Ishikawa (cell line): ENCODE measurements around the gene SLC6A15.

Experiments used
- CEBPB ChIP-seq: IDR thresholded peaks from 2 replicates; pipeline ENCODE4 v1.6.1; 2012
- CREB1 ChIP-seq: IDR thresholded peaks from 2 replicates; pipeline ENCODE4 v1.6.1; 2012; ENCODE audit warnings: low read depth
- EGR1 ChIP-seq: IDR thresholded peaks from 2 replicates; pipeline ENCODE4 v1.6.1; 2012
- EP300 ChIP-seq: IDR thresholded peaks from 2 replicates; pipeline ENCODE4 v1.6.1; 2012; ENCODE audit warnings: borderline replicate concordance
- FOXM1 ChIP-seq: IDR thresholded peaks from 2 replicates; pipeline ENCODE4 v1.6.1; 2012; ENCODE audit warnings: low read depth, borderline replicate concordance
- MAX ChIP-seq: IDR thresholded peaks from 2 replicates; pipeline ENCODE4 v1.6.1; 2012
- RAD21 ChIP-seq: IDR thresholded peaks from 2 replicates; pipeline ENCODE4 v1.6.1; 2012; ENCODE audit warnings: low read depth
- TAF1 ChIP-seq: IDR thresholded peaks from 2 replicates; pipeline ENCODE4 v1.6.1; 2012; ENCODE audit warnings: low read depth, mild to moderate bottlenecking
- TCF12 ChIP-seq: IDR thresholded peaks from 2 replicates; pipeline ENCODE4 v1.6.1; 2012; ENCODE audit warnings: low read depth
- TEAD4 ChIP-seq: IDR thresholded peaks from 2 replicates; pipeline ENCODE4 v1.6.1; 2012
- USF1 ChIP-seq: IDR thresholded peaks from 2 replicates; pipeline ENCODE4 v1.6.1; 2012
- YY1 ChIP-seq: IDR thresholded peaks from 2 replicates; pipeline ENCODE4 v1.6.1; 2012; ENCODE audit warnings: low read depth
- ZBTB7A ChIP-seq: IDR thresholded peaks from 2 replicates; pipeline ENCODE4 v1.6.1; 2012; ENCODE audit warnings: low read depth
- TF ChIP-seq, protein P1 (sequence below): IDR thresholded peaks from 2 replicates; pipeline ENCODE4 v1.6.1; 2012; ENCODE audit warnings: low read depth, mild to moderate bottlenecking

- no peak for TF ChIP-seq TEAD4
- no peak for TF ChIP-seq EGR1
- no peak for TF ChIP-seq MAX
- no peak for TF ChIP-seq CREB1
- no peak for TF ChIP-seq EP300
- TF ChIP-seq TAF1, result no peak
- TF ChIP-seq, protein P1, sequence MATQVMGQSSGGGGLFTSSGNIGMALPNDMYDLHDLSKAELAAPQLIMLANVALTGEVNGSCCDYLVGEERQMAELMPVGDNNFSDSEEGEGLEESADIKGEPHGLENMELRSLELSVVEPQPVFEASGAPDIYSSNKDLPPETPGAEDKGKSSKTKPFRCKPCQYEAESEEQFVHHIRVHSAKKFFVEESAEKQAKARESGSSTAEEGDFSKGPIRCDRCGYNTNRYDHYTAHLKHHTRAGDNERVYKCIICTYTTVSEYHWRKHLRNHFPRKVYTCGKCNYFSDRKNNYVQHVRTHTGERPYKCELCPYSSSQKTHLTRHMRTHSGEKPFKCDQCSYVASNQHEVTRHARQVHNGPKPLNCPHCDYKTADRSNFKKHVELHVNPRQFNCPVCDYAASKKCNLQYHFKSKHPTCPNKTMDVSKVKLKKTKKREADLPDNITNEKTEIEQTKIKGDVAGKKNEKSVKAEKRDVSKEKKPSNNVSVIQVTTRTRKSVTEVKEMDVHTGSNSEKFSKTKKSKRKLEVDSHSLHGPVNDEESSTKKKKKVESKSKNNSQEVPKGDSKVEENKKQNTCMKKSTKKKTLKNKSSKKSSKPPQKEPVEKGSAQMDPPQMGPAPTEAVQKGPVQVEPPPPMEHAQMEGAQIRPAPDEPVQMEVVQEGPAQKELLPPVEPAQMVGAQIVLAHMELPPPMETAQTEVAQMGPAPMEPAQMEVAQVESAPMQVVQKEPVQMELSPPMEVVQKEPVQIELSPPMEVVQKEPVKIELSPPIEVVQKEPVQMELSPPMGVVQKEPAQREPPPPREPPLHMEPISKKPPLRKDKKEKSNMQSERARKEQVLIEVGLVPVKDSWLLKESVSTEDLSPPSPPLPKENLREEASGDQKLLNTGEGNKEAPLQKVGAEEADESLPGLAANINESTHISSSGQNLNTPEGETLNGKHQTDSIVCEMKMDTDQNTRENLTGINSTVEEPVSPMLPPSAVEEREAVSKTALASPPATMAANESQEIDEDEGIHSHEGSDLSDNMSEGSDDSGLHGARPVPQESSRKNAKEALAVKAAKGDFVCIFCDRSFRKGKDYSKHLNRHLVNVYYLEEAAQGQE, result no peak
- TF ChIP-seq YY1, result no peak
- TF ChIP-seq ZBTB7A, result no peak
- TF ChIP-seq RAD21, result no peak
- no peak for TF ChIP-seq TCF12
- TF ChIP-seq FOXM1, result no peak
- TF ChIP-seq CEBPB, result no peak
- no peak for TF ChIP-seq USF1
These were observed 34.2 kb upstream of the SLC6A15 start for GRCh38 chr12:84946753-84947152.
